ENCODE measurements around the gene SCYGR7. TPM values are rescaled to one million over a fixed set of nuclear protein-coding genes. Genes with fewer than 3 reads are reported as not detected.

Gene SCYGR7
- total and polyA plus RNA-seq, 11 donors, result not detected

DNA sequence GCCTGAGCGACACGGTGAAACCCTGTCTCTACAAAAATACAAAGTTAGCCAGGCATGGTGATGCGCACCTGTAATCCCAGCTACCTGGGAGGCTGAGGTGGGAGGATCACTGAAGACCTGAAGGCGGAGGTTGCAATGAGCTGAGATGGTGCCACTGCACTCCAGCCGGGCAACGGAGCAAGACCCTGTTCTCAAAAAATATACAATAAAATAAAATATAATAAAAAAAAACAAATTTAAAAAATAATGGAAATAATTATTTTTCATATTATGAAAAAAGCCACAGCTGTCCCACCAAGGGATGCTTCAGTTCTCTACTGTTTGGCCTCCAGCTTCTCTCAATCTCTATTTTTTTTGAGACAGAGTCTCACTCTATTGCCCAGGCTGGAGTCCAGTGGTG lies 20.7 kb upstream of the SCYGR7 start:
- intact Hi-C loops (cut with DNase I), result no loop called here
- H3K4me1 ChIP-seq, result no peaks in the 10 kb centered on the region
- no peaks in the 10 kb centered on the region for H3K9me3 ChIP-seq
- H3K27me3 ChIP-seq, result peaks cover 0 to 4% (median 0%) of the 10 kb centered on the region in 9 donors
- no peak overlapping the region for H3K4me3 ChIP-seq
- 80 to 93% (median 85%) methylated on average over 6 of the region's 6 CpGs for WGBS, 4 donors
- no peak for TF ChIP-seq POLR2A (IDR thresholded peaks at IDR 0.05)
- TF ChIP-seq, protein P1, sequence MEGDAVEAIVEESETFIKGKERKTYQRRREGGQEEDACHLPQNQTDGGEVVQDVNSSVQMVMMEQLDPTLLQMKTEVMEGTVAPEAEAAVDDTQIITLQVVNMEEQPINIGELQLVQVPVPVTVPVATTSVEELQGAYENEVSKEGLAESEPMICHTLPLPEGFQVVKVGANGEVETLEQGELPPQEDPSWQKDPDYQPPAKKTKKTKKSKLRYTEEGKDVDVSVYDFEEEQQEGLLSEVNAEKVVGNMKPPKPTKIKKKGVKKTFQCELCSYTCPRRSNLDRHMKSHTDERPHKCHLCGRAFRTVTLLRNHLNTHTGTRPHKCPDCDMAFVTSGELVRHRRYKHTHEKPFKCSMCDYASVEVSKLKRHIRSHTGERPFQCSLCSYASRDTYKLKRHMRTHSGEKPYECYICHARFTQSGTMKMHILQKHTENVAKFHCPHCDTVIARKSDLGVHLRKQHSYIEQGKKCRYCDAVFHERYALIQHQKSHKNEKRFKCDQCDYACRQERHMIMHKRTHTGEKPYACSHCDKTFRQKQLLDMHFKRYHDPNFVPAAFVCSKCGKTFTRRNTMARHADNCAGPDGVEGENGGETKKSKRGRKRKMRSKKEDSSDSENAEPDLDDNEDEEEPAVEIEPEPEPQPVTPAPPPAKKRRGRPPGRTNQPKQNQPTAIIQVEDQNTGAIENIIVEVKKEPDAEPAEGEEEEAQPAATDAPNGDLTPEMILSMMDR (IDR thresholded peaks at IDR 0.05), result no peak
- no peaks in the 10 kb centered on the region for H3K36me3 ChIP-seq
- no peak for ATAC-seq
- DNase-seq, result no peak
- H3K27ac ChIP-seq, result no peak overlapping the region

GRCh38 chr2:227710986-227711385 lies 17.1 kb upstream of the SCYGR7 start:
- TF ChIP-seq POLR2A (IDR thresholded peaks at IDR 0.05), result no peak
- TF ChIP-seq, protein P1 (IDR thresholded peaks at IDR 0.05), result no peak
- no peaks in the 10 kb centered on the region for H3K9me3 ChIP-seq
- intact Hi-C loops (cut with DNase I), result no loop called here
- H3K27me3 ChIP-seq, result no peaks in the 10 kb centered on the region
- ATAC-seq, result no peak
- 86 to 91% (median 89%) methylated on average over 7 of the region's 7 CpGs for WGBS, 4 donors
- H3K4me1 ChIP-seq, result no peaks in the 10 kb centered on the region
- H3K36me3 ChIP-seq, result no peaks in the 10 kb centered on the region
- no peak for DNase-seq
- H3K4me3 ChIP-seq, result no peak overlapping the region
- no peak overlapping the region for H3K27ac ChIP-seq

GRCh38 chr2:227713291-227713690 lies 14.8 kb upstream of the SCYGR7 start:
- no peak overlapping the region for H3K4me3 ChIP-seq
- H3K9me3 ChIP-seq, result no peaks in the 10 kb centered on the region
- WGBS, 4 donors, result 85 to 97% (median 95%) methylated on average over 1 of the region's 1 CpG
- peaks cover 0 to 10% (median 0%) of the 10 kb centered on the region in 9 donors for H3K27me3 ChIP-seq
- TF ChIP-seq, protein P1 (IDR thresholded peaks at IDR 0.05), result no peak
- no peak for TF ChIP-seq POLR2A (IDR thresholded peaks at IDR 0.05)
- no peak for DNase-seq
- intact Hi-C loops (cut with DNase I), result no loop called here
- H3K27ac ChIP-seq, result no peak overlapping the region
- H3K4me1 ChIP-seq, result peaks cover 0 to 10% (median 2%) of the 10 kb centered on the region in 12 donors
- no peak for ATAC-seq
- no peaks in the 10 kb centered on the region for H3K36me3 ChIP-seq

DNA sequence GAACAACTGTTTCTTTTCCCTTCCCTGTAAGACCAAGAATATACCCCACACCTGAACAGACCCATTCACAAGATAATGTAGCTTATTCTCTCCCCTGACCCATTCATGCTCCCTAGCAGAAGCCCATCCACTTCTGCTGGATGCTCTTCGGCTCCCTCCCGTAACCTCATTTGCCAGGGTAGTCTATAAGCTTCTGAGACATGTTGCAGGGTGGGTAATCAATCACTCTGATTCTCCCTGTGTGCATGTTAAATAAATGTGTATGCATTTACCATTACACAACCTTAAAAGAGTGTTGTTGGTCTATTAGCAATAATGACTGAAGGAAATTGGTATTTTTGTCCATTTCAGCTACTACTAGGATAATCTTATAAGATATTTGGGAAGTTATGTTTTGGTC lies 11.6 kb upstream of the SCYGR7 start:
- no peak for TF ChIP-seq POLR2A (IDR thresholded peaks at IDR 0.05)
- TF ChIP-seq, protein P1 (IDR thresholded peaks at IDR 0.05), result no peak
- Histone ChIP-seq H3K9me3 (no peaks in the 10 kb centered on the region), H3K4me3 (no peak overlapping the region), H3K27ac (no peak overlapping the region), H3K27me3 (peaks cover 0 to 11% (median 0%) of the 10 kb centered on the region in 9 donors), H3K4me1 (peaks cover 0 to 12% (median 3%) of the 10 kb centered on the region in 12 donors), H3K36me3 (no peaks in the 10 kb centered on the region)
- ATAC-seq (no peak), DNase-seq (no peak)
- intact Hi-C loops (cut with DNase I), result no loop called here
- WGBS, 4 donors, result 94 to 98% (median 95%) methylated on average over 2 of the region's 2 CpGs
